ENCODE data around the gene CCDC152.
"Not testable (repeated sequence)": the region's sequence is repeated elsewhere in the genome, so short reads cannot be mapped to it uniquely, and the experiment has no call there.

Gene CCDC152, protein sequence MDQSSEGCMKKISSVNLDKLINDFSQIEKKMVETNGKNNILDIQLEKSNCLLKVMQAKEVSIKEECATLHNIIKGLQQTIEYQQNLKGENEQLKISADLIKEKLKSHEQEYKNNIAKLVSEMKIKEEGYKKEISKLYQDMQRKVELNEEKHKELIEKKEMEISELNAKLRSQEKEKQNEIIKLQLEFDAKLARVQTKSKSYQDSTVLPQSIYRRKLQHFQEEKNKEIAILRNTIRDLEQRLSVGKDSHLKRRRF

DNA sequence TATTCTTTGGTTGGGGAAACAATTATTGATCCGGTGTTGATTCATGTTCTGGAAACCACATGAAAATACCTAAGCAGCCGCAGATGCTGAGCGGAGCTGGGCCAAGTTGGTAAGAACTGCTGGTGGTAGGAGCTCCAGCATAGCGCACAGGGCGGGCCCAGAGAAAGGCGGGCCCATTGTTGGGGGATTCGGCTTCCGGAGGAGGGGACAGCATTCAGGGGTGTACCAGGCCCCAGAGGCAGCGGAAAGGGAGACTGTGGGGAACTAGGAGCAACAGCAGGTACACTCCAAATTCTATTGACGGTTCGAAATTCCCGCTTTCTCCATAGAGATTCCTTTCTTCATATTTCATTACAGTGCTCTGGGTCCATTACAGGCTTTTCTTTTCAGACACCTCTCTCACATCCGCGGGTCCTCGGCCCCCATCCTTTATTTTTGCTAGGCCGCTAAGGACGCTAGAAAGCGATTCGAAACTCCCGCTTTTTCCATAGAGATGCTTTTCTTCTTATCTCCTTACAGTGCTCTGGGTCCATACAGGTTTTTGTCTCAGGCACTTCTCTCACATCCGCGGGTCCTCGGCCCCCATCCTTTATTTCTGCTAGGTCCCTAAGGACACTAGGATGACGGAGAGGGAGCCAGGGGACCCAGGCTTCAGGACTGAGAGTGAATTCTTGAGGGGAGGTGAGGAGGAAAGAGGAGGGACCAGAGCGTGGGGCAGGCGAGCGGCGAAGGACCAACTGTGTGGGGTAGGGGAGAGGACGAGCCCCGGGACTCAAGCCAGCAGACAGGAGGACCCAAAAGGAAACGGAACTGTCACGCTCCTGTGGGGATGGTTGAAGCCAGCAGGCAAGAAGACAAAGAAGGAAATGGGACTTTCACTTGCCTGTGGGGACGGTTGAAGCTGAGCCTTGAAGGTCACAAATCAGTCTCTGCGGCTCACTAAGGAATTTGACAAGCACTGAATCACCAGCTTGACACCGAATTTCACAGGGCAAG is at the start of gene CCDC152:
Gene CCDC152 (plus strand): TSS at position 213 of the 996 bp plus-strand sequence. CDS start 2,304 bp downstream, outside the sequence.
- H3K4me3 ChIP-seq (ENCODE audit: low read length): peak within 1 kb of the TSS; percentile 39
- H3K27me3 ChIP-seq (ENCODE audit: insufficient read depth, low read length): no peaks in the 10 kb centered on the region
- H3K4me1 ChIP-seq (ENCODE audit: insufficient read depth, low read length): no peaks in the 10 kb centered on the region
- no peaks in the 10 kb centered on the region for H3K9me3 ChIP-seq (ENCODE audit: low read length)
- no peaks in the 10 kb centered on the region for H3K36me3 ChIP-seq (ENCODE audit: insufficient read depth, low read length)
- no peak within 1 kb of the TSS for H2AFZ ChIP-seq (ENCODE audit: low read depth, low read length)

DNA sequence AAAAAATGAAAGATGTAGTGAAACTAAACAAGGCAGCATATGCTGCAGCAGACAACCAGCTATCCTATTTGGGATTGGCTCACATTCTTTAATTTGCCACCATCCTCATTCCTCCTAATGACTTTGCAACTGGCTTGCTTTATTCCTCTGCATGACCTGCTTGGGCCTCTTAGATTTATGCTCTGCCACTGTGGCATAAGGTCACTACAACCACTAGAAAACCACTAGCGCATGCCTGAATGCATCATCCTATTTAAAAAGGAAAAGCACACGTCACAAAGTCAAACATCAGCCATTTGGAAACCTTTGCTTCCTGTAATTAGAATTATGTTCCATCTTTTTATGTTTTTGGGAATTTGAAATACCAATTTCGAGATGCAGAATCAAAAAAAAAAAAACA is 40.8 kb upstream of the CCDC152 start:
- no peak overlapping the region for H2AFZ ChIP-seq (ENCODE audit: low read depth, low read length)
- H3K9me3 ChIP-seq (ENCODE audit: low read length): no peaks in the 10 kb centered on the region
- H3K4me1 ChIP-seq (ENCODE audit: insufficient read depth, low read length): no peaks in the 10 kb centered on the region
- H3K36me3 ChIP-seq (ENCODE audit: insufficient read depth, low read length): no peaks in the 10 kb centered on the region
- H3K4me3 ChIP-seq (ENCODE audit: low read length): no peak overlapping the region
- H3K27me3 ChIP-seq (ENCODE audit: insufficient read depth, low read length): no peaks in the 10 kb centered on the region

DNA sequence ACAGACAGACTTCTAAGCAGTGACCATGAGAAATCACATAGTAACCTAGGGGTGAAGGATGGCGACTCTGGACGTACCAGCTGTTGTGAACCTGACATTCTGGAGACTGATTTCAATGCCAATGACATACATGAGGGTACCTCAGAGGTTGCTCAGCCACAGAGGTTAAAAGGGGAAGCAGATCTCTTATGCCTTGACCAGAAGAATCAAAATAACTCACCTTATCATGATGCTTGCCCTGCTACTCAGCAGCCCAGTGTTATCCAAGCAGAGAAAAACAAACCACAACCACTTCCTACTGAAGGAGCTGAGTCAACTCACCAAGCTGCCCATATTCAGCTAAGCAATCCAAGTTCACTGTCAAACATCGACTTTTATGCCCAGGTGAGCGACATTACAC is 38.0 kb upstream of the CCDC152 start:
- Histone ChIP-seq H3K27me3 (ENCODE audit: insufficient read depth, low read length) (no peaks in the 10 kb centered on the region), H3K36me3 (ENCODE audit: insufficient read depth, low read length) (no peaks in the 10 kb centered on the region)

DNA sequence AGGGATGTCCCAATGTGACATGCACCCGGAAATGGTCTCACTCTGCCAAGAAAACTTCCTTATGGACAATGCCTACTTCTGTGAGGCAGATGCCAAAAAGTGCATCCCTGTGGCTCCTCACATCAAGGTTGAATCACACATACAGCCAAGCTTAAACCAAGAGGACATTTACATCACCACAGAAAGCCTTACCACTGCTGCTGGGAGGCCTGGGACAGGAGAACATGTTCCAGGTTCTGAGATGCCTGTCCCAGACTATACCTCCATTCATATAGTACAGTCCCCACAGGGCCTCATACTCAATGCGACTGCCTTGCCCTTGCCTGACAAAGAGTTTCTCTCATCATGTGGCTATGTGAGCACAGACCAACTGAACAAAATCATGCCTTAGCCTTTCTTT is 37.6 kb upstream of the CCDC152 start:
- Histone ChIP-seq H3K4me3 (ENCODE audit: low read length) (no peak overlapping the region), H3K4me1 (ENCODE audit: insufficient read depth, low read length) (no peaks in the 10 kb centered on the region), H3K36me3 (ENCODE audit: insufficient read depth, low read length) (no peaks in the 10 kb centered on the region), H3K27me3 (ENCODE audit: insufficient read depth, low read length) (no peaks in the 10 kb centered on the region), H2AFZ (ENCODE audit: low read depth, low read length) (no peak overlapping the region), H3K9me3 (ENCODE audit: low read length) (no peaks in the 10 kb centered on the region)

More for the DNA sequence above, 38.0 kb upstream of the CCDC152 start:
- no peaks in the 10 kb centered on the region for H3K9me3 ChIP-seq (ENCODE audit: low read length)
- H3K4me1 ChIP-seq (ENCODE audit: insufficient read depth, low read length): no peaks in the 10 kb centered on the region
- no peak overlapping the region for H3K4me3 ChIP-seq (ENCODE audit: low read length)
- no peak overlapping the region for H2AFZ ChIP-seq (ENCODE audit: low read depth, low read length)

DNA sequence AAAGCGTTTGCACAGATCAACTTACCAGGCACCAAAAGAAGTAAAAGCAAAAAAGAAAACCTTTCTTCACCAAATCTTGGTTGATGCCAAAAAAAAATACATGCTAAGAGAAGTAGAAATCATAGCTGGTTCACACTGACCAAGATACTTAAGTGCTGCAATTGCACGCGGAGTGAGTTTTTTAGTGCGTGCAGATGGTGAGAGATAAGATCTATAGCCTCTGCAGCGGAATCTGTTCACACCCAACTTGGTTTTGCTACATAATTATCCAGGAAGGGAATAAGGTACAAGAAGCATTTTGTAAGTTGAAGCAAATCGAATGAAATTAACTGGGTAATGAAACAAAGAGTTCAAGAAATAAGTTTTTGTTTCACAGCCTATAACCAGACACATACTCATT is 36.4 kb upstream of the CCDC152 start:
- H3K4me3 ChIP-seq (ENCODE audit: low read length): no peak overlapping the region
- H3K27me3 ChIP-seq (ENCODE audit: insufficient read depth, low read length): no peaks in the 10 kb centered on the region
- no peak overlapping the region for H2AFZ ChIP-seq (ENCODE audit: low read depth, low read length)
- no peaks in the 10 kb centered on the region for H3K9me3 ChIP-seq (ENCODE audit: low read length)
- H3K4me1 ChIP-seq (ENCODE audit: insufficient read depth, low read length): no peaks in the 10 kb centered on the region
- H3K36me3 ChIP-seq (ENCODE audit: insufficient read depth, low read length): no peaks in the 10 kb centered on the region

DNA sequence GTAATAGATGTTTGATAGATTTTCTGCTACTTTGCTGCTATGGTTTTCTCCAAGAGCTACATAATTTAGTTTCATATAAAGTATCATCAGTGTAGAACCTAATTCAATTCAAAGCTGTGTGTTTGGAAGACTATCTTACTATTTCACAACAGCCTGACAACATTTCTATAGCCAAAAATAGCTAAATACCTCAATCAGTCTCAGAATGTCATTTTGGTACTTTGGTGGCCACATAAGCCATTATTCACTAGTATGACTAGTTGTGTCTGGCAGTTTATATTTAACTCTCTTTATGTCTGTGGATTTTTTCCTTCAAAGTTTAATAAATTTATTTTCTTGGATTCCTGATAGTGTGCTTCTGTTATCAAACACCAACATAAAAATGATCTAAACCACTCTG is 35.1 kb upstream of the CCDC152 start:
- H3K4me1 ChIP-seq (ENCODE audit: insufficient read depth, low read length): no peaks in the 10 kb centered on the region
- H2AFZ ChIP-seq (ENCODE audit: low read depth, low read length): no peak overlapping the region
- no peaks in the 10 kb centered on the region for H3K27me3 ChIP-seq (ENCODE audit: insufficient read depth, low read length)
- H3K9me3 ChIP-seq (ENCODE audit: low read length): no peaks in the 10 kb centered on the region
- H3K36me3 ChIP-seq (ENCODE audit: insufficient read depth, low read length): no peaks in the 10 kb centered on the region
- H3K4me3 ChIP-seq (ENCODE audit: low read length): no peak overlapping the region

DNA sequence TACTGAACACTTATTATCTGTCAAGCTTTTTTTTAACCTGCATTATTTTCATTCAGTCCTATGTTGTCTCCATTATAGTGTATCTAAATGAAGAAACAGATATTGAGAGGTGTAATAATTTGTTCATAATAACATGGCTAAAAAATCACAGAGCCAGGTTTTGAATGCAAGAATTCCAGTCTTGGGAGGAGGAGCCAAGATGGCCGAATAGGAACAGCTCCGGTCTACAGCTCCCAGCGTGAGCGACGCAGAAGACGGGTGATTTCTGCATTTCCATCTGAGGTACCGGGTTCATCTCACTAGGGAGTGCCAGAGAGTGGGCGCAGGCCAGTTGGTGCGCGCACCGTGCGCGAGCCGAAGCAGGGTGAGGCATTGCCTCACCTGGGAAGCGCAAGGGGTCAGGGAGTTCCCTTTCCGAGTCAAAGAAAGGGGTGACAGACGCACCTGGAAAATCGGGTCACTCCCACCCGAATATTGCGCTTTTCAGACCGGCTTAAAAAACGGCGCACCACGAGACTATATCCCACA is 22.0 kb upstream of the CCDC152 start:
- H3K9me3 ChIP-seq (ENCODE audit: low read length); H3K4me1 ChIP-seq (ENCODE audit: insufficient read depth, low read length); H3K4me3 ChIP-seq (ENCODE audit: low read length); H3K27me3 ChIP-seq (ENCODE audit: insufficient read depth, low read length); H2AFZ ChIP-seq (ENCODE audit: low read depth, low read length); H3K36me3 ChIP-seq (ENCODE audit: insufficient read depth, low read length): not testable (repeated sequence)

DNA sequence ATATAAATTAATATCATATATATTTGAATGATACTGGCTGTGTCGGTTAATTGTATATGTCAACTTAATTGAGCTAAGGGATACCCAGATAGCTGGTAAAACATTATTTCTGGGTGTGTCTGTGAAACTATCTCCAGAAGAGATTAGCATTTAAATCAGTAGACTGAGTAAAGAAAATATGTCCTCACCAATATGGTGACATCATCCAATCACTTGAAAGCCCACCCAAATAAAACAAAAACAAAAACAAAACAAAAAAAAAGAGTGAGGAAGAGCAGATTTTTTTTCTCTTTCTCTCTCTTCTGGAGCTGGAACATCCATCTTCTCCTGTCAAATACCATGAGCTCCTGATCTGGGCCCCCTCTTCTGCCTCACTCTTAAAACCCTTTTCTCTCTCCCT is 15.7 kb upstream of the CCDC152 start:
- no peaks in the 10 kb centered on the region for H3K36me3 ChIP-seq (ENCODE audit: insufficient read depth, low read length)
- H3K4me1 ChIP-seq (ENCODE audit: insufficient read depth, low read length): no peaks in the 10 kb centered on the region

DNA sequence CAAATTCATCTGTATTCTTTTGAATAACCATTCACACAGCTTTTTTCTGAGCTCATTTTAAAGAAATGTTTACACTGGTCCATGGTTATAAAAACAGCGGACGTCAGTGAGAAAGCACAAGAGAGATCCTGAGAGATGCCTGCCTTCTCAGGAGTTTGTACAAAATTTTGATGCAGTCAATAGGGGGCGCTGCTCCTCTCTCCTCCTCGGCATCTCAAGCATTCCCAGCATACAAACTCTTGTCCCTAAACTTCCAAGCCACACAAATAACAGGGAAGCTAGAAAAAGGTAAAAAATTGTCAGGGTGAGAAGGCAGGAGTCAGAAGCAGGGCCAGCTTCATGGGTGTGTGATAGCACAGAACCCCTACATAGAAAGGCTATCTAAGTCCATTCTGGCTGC is 11.2 kb upstream of the CCDC152 start:
- Histone ChIP-seq H3K27me3 (ENCODE audit: insufficient read depth, low read length) (no peaks in the 10 kb centered on the region), H3K36me3 (ENCODE audit: insufficient read depth, low read length) (no peaks in the 10 kb centered on the region), H3K4me1 (ENCODE audit: insufficient read depth, low read length) (no peaks in the 10 kb centered on the region), H2AFZ (ENCODE audit: low read depth, low read length) (no peak overlapping the region), H3K4me3 (ENCODE audit: low read length) (no peak overlapping the region), H3K9me3 (ENCODE audit: low read length) (no peaks in the 10 kb centered on the region)

More for the DNA sequence above, 15.7 kb upstream of the CCDC152 start:
- no peaks in the 10 kb centered on the region for H3K9me3 ChIP-seq (ENCODE audit: low read length)
- no peaks in the 10 kb centered on the region for H3K27me3 ChIP-seq (ENCODE audit: insufficient read depth, low read length)
- no peak overlapping the region for H3K4me3 ChIP-seq (ENCODE audit: low read length)
- no peak overlapping the region for H2AFZ ChIP-seq (ENCODE audit: low read depth, low read length)

DNA sequence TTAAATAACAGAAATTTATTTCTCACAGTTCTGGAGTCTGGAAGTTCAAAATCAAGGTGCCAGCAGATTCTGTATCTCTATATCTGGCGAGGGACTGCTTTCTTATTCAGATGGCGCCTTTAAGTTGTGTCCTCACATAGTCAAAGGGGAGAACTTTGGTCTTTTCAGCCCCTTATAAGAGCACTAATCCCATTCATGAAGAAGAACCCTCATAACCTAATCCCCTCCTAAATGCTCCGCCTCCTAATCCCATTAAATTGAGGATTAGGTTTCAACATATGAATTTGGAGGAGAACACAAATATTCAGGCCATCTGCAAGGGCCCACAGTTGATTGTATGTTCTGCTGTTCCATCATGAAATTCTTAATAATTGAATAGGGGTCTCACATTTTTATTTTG is 10.8 kb upstream of the CCDC152 start:
- Histone ChIP-seq H3K9me3 (ENCODE audit: low read length) (no peaks in the 10 kb centered on the region), H3K4me3 (ENCODE audit: low read length) (no peak overlapping the region), H3K36me3 (ENCODE audit: insufficient read depth, low read length) (no peaks in the 10 kb centered on the region), H2AFZ (ENCODE audit: low read depth, low read length) (no peak overlapping the region), H3K4me1 (ENCODE audit: insufficient read depth, low read length) (no peaks in the 10 kb centered on the region), H3K27me3 (ENCODE audit: insufficient read depth, low read length) (no peaks in the 10 kb centered on the region)

DNA sequence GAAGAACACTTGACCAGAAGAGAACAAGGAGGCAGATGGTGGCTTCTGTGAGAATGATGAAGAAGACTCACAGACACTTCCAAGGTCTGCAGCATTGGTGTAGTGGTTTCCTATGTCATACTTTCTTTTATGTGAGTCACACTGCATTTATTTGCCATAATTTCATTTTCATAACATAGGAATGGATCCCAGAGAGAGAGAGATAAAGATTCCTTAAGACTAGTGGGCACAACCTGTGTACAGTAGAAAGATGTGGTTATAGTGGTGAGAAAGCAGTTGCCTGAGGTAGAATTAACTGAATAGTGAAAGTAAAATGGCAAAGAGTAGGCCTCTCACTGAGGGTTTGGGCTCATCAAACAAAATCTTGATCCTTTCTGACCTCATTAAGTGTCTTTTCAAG is 7.6 kb upstream of the CCDC152 start:
- Histone ChIP-seq H3K9me3 (ENCODE audit: low read length) (no peaks in the 10 kb centered on the region), H3K27me3 (ENCODE audit: insufficient read depth, low read length) (no peaks in the 10 kb centered on the region), H2AFZ (ENCODE audit: low read depth, low read length) (no peak overlapping the region), H3K4me1 (ENCODE audit: insufficient read depth, low read length) (no peaks in the 10 kb centered on the region), H3K4me3 (ENCODE audit: low read length) (no peak overlapping the region), H3K36me3 (ENCODE audit: insufficient read depth, low read length) (no peaks in the 10 kb centered on the region)

DNA sequence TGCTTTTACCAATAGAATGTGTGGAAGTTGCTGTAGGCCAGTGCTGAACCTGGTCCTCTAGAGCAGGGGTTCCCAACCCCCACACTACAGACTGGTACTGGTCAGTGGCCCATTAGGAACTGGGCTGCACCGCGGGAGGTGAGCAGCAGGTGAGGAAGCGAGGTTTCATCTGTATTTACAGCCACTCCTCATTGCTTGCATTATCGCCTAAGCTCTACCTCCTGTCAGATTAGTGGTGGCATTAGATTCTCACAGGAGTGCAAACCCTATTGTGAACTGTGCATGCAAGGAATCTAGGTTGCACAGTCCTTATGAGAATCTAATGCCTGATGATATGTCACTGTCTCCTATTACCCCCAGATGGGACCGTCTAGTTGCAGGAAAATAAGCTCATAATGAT is 6.1 kb upstream of the CCDC152 start:
- Histone ChIP-seq H3K9me3 (ENCODE audit: low read length) (no peaks in the 10 kb centered on the region), H3K27me3 (ENCODE audit: insufficient read depth, low read length) (no peaks in the 10 kb centered on the region), H3K36me3 (ENCODE audit: insufficient read depth, low read length) (no peaks in the 10 kb centered on the region), H3K4me1 (ENCODE audit: insufficient read depth, low read length) (no peaks in the 10 kb centered on the region), H3K4me3 (ENCODE audit: low read length) (no peak overlapping the region), H2AFZ (ENCODE audit: low read depth, low read length) (no peak overlapping the region)

DNA sequence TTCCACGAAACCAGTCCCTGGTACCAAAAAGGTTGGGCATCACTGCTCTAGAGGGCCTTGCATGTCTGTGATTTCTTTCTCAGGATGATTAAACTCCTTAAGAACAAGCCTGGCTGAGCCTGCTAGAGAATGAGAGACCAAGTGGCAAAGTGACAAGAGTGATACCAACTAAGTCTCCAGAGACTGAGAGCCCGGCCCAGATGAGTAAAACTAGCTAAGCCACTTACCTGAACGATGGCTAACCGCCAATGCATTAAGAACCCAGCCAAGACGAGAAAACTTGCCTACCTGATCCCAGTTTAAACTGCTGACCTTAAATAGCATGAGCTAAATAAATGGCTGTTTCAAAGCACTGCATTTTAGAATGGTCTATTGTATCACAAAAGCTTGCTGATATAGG is 5.6 kb upstream of the CCDC152 start:
- Histone ChIP-seq H2AFZ (ENCODE audit: low read depth, low read length) (no peak overlapping the region), H3K4me1 (ENCODE audit: insufficient read depth, low read length) (no peaks in the 10 kb centered on the region), H3K4me3 (ENCODE audit: low read length) (no peak overlapping the region), H3K9me3 (ENCODE audit: low read length) (no peaks in the 10 kb centered on the region), H3K27me3 (ENCODE audit: insufficient read depth, low read length) (no peaks in the 10 kb centered on the region), H3K36me3 (ENCODE audit: insufficient read depth, low read length) (no peaks in the 10 kb centered on the region)

All from neuron (in vitro differentiated cells).